DND-41 (cell line): ENCODE measurements around the gene RFNG.

Experiments
- ATAC-seq: fragments of 200-7000 bp; cut with Tn5 transposase; 3 replicates; pipeline ENCODE4 v1.9.1; 2021; ENCODE audit warnings: low read depth; ENCODE audit not compliant: insufficient read depth
- DNase-seq: peaks from one replicate; pipeline ENCODE4 v3.0.0-alpha.2; 2020
- H2AFZ ChIP-seq: 2 replicates; pipeline ENCODE4 v1.6.0; 2012; ENCODE audit warnings: low read depth, low read length
- H3K27ac ChIP-seq: 2 replicates; pipeline ENCODE4 v1.5.1; 2012; ENCODE audit warnings: low read length, inconsistent platforms
- H3K27me3 ChIP-seq: fragments of 200-600 bp; sonication (generic); 2 replicates; pipeline ENCODE4 v1.6.0; 2012; ENCODE audit warnings: low read length, mild to moderate bottlenecking, inconsistent platforms; ENCODE audit not compliant: insufficient read depth, poor library complexity
- H3K36me3 ChIP-seq: 2 replicates; pipeline ENCODE4 v1.5.1; 2012; ENCODE audit warnings: low read length, inconsistent platforms; ENCODE audit not compliant: insufficient read depth
- H3K4me1 ChIP-seq: 2 replicates; pipeline ENCODE4 v1.5.1; 2012; ENCODE audit warnings: mild to moderate bottlenecking, low read length; ENCODE audit not compliant: insufficient read depth
- H3K4me2 ChIP-seq: 2 replicates; pipeline ENCODE4 v1.6.0; 2012; ENCODE audit warnings: mild to moderate bottlenecking, moderate library complexity, low read length, inconsistent platforms; ENCODE audit not compliant: insufficient read depth
- H3K4me3 ChIP-seq, 2 experiments: fragments of 200-600 bp in 1 of 2; shearing (Covaris generic) in 1 of 2; 2 replicates each; pipeline ENCODE4 v1.5.1; 2012 to 2016; ENCODE audit warnings: inconsistent platforms in 2 of 2, low read length in 2 of 2, mild to moderate bottlenecking in 2 of 2, low read depth in 1 of 2, moderate library complexity in 1 of 2
- H3K79me2 ChIP-seq: 2 replicates; pipeline ENCODE4 v1.6.0; 2012; ENCODE audit warnings: low read length, inconsistent platforms; ENCODE audit not compliant: insufficient read depth
- H3K9ac ChIP-seq: 2 replicates; pipeline ENCODE4 v1.6.0; 2012; ENCODE audit warnings: low read depth, mild to moderate bottlenecking, inconsistent platforms, low read length, moderate library complexity
- H3K9me3 ChIP-seq: 2 replicates; pipeline ENCODE4 v1.5.1; 2012; ENCODE audit warnings: low read length, moderate library complexity, mild to moderate bottlenecking, inconsistent platforms; ENCODE audit not compliant: insufficient read depth, severe bottlenecking
- H4K20me1 ChIP-seq: 2 replicates; pipeline ENCODE4 v1.6.0; 2012; ENCODE audit warnings: low read length; ENCODE audit not compliant: insufficient read depth
- CTCF ChIP-seq: IDR thresholded peaks from 2 replicates; pipeline ENCODE4 v1.5.1; 2012; ENCODE audit warnings: borderline replicate concordance, low read length, moderate library complexity, mild to moderate bottlenecking; ENCODE audit not compliant: poor library complexity, severe bottlenecking; ENCODE audit errors: extremely low read depth
- EZH2 ChIP-seq: IDR thresholded peaks from 3 replicates; pipeline ENCODE4 v1.6.1; 2012; ENCODE audit warnings: borderline replicate concordance, low read depth, mild to moderate bottlenecking, moderate library complexity, low read length, inconsistent platforms; ENCODE audit not compliant: severe bottlenecking

Gene RFNG

GRCh38 chr17:82003411-82004381, 47.9 kb downstream of the RFNG start:
- Histone ChIP-seq H3K79me2 (no peaks in the 10 kb centered on the region), H3K27ac (no peak overlapping the region), H3K4me3 (no peak overlapping the region), H3K9me3 (no peaks in the 10 kb centered on the region), H3K36me3 (no peaks in the 10 kb centered on the region), H3K9ac (no peak overlapping the region), H4K20me1 (peaks cover 9% of the 10 kb centered on the region; the same call in 1 of the 2 replicates), H3K27me3 (no peaks in the 10 kb centered on the region), H3K4me1 (no peaks in the 10 kb centered on the region), H2AFZ (no peak overlapping the region), H3K4me2 (no peak overlapping the region)
- no peak for TF ChIP-seq CTCF
- no peak for TF ChIP-seq EZH2
- ATAC-seq (no peak), DNase-seq (no peak)

- Histone ChIP-seq H3K4me2 (no peak overlapping the region), H3K4me1 (no peaks in the 10 kb centered on the region)
Observed at GRCh38 chr17:82001571-82002056, 50.0 kb downstream of the RFNG start.

GRCh38 chr17:82000803-82001570, 50.6 kb downstream of the RFNG start:
- H3K79me2 ChIP-seq, result no peaks in the 10 kb centered on the region
- ATAC-seq, result no peak
- DNase-seq, result no peak
- no peak overlapping the region for H3K4me2 ChIP-seq
- H3K27ac ChIP-seq, result no peak overlapping the region
- H3K9me3 ChIP-seq, result no peaks in the 10 kb centered on the region
- no peak overlapping the region for H3K4me3 ChIP-seq
- no peak overlapping the region for H2AFZ ChIP-seq
- no peaks in the 10 kb centered on the region for H3K36me3 ChIP-seq
- H3K27me3 ChIP-seq, result no peaks in the 10 kb centered on the region
- H3K4me1 ChIP-seq, result no peaks in the 10 kb centered on the region
- H3K9ac ChIP-seq, result no peak overlapping the region
- peaks cover 4% of the 10 kb centered on the region; the same call in 1 of the 2 replicates for H4K20me1 ChIP-seq
- TF ChIP-seq CTCF (no peak), EZH2 (no peak)

More at GRCh38 chr17:82001571-82002056, 50.0 kb downstream of the RFNG start:
- Histone ChIP-seq H3K27me3 (no peaks in the 10 kb centered on the region), H3K4me3 (no peak overlapping the region), H3K27ac (no peak overlapping the region), H3K79me2 (no peaks in the 10 kb centered on the region), H2AFZ (no peak overlapping the region), H3K9me3 (no peaks in the 10 kb centered on the region), H3K9ac (no peak overlapping the region), H4K20me1 (peaks cover 4% of the 10 kb centered on the region; the same call in 1 of the 2 replicates), H3K36me3 (no peaks in the 10 kb centered on the region)
- ATAC-seq (no peak), DNase-seq (no peak)
- TF ChIP-seq EZH2 (no peak), CTCF (no peak)
